ENCODE results near the gene CAMK2A. TPM values are rescaled to one million over a fixed set of nuclear protein-coding genes. Genes with fewer than 3 reads are reported as not detected.

The CAMK2A gene
- total and polyA plus RNA-seq, 3 experiments from 2014 or later = not detected

GRCh38 chr5:150263801-150264621, 25.6 kb downstream of the CAMK2A start:
- CTCF ChIA-PET = no interaction called here
- H3K27me3 ChIP-seq (ENCODE audit: insufficient read depth, low read length, poor library complexity, severe bottlenecking) = no peaks in the 10 kb centered on the region
- H3K9me3 ChIP-seq (ENCODE audit: low read length) = no peaks in the 10 kb centered on the region
- Mint-ChIP-seq H3K27ac (no peak overlapping the region), H3K27me3 (peaks cover 6 to 9% of the 10 kb centered on the region in 2 donors), H3K4me3 (no peak overlapping the region), H3K9me3 (no peaks in the 10 kb centered on the region), H3K36me3 (no peaks in the 10 kb centered on the region), H3K4me1 (no peaks in the 10 kb centered on the region)
- POLR2A ChIA-PET = no interaction called here
- no peaks in the 10 kb centered on the region for H3K4me1 ChIP-seq (ENCODE audit: insufficient read depth, low read length)
- no peak for DNase-seq
- no peak overlapping the region for H3K27ac ChIP-seq (ENCODE audit: low read depth, low read length)
- H3K36me3 ChIP-seq (ENCODE audit: insufficient read depth, low read length) = no peaks in the 10 kb centered on the region
- H3K4me3 ChIP-seq (ENCODE audit: low read length) = no peak overlapping the region

GRCh38 chr5:150263375-150263775, 26.2 kb downstream of the CAMK2A start:
- no peaks in the 10 kb centered on the region for H3K36me3 ChIP-seq (ENCODE audit: insufficient read depth, low read length)
- H3K27ac Mint-ChIP-seq = peak overlapping the region in 1 of 8 donors; percentile 2
- no peaks in the 10 kb centered on the region for H3K4me1 ChIP-seq (ENCODE audit: insufficient read depth, low read length)
- H3K4me3 Mint-ChIP-seq = no peak overlapping the region
- no peaks in the 10 kb centered on the region for H3K27me3 ChIP-seq (ENCODE audit: insufficient read depth, low read length, poor library complexity, severe bottlenecking)
- DNase-seq = no peak
- peaks cover 6 to 10% of the 10 kb centered on the region in 2 donors for H3K27me3 Mint-ChIP-seq
- no peaks in the 10 kb centered on the region for H3K36me3 Mint-ChIP-seq
- no peaks in the 10 kb centered on the region for H3K9me3 Mint-ChIP-seq
- H3K4me3 ChIP-seq (ENCODE audit: low read length) = no peak overlapping the region
- H3K9me3 ChIP-seq (ENCODE audit: low read length) = no peaks in the 10 kb centered on the region
- no peaks in the 10 kb centered on the region for H3K4me1 Mint-ChIP-seq
- H3K27ac ChIP-seq (ENCODE audit: low read depth, low read length) = no peak overlapping the region
- POLR2A ChIA-PET = no interaction called here
- CTCF ChIA-PET = no interaction called here

GRCh38 chr5:150262502-150262901, 27.1 kb downstream of the CAMK2A start:
- Mint-ChIP-seq H3K4me3 (no peak overlapping the region), H3K27ac (no peak overlapping the region), H3K27me3 (peaks cover 4 to 7% of the 10 kb centered on the region in 2 donors), H3K36me3 (no peaks in the 10 kb centered on the region), H3K9me3 (no peaks in the 10 kb centered on the region), H3K4me1 (no peaks in the 10 kb centered on the region)
- ChIA-PET CTCF (no interaction called here), POLR2A (no interaction called here)
- no peaks in the 10 kb centered on the region for H3K36me3 ChIP-seq (ENCODE audit: insufficient read depth, low read length)
- no peaks in the 10 kb centered on the region for H3K9me3 ChIP-seq (ENCODE audit: low read length)
- no peak for DNase-seq
- H3K27me3 ChIP-seq (ENCODE audit: insufficient read depth, low read length, poor library complexity, severe bottlenecking) = no peaks in the 10 kb centered on the region
- H3K27ac ChIP-seq (ENCODE audit: low read depth, low read length) = no peak overlapping the region
- H3K4me1 ChIP-seq (ENCODE audit: insufficient read depth, low read length) = no peaks in the 10 kb centered on the region
- no peak overlapping the region for H3K4me3 ChIP-seq (ENCODE audit: low read length)

- no peak overlapping the region for H3K27ac Mint-ChIP-seq
- no peaks in the 10 kb centered on the region for H3K9me3 Mint-ChIP-seq
- POLR2A ChIA-PET = no interaction called here
- H3K27me3 Mint-ChIP-seq = peaks cover 6 to 7% of the 10 kb centered on the region in 2 donors
- Histone ChIP-seq H3K9me3 (ENCODE audit: low read length) (no peaks in the 10 kb centered on the region), H3K36me3 (ENCODE audit: insufficient read depth, low read length) (no peaks in the 10 kb centered on the region), H3K4me3 (ENCODE audit: low read length) (no peak overlapping the region), H3K27ac (ENCODE audit: low read depth, low read length) (no peak overlapping the region), H3K4me1 (ENCODE audit: insufficient read depth, low read length) (no peaks in the 10 kb centered on the region), H3K27me3 (ENCODE audit: insufficient read depth, low read length, poor library complexity, severe bottlenecking) (no peaks in the 10 kb centered on the region)
- DNase-seq = no peak
- no peaks in the 10 kb centered on the region for H3K36me3 Mint-ChIP-seq
- H3K4me1 Mint-ChIP-seq = no peaks in the 10 kb centered on the region
- CTCF ChIA-PET = no interaction called here
- H3K4me3 Mint-ChIP-seq = no peak overlapping the region
Measured at GRCh38 chr5:150261231-150261630, 28.3 kb downstream of the CAMK2A start.

GRCh38 chr5:150258130-150258529, 31.4 kb downstream of the CAMK2A start:
- Histone ChIP-seq H3K36me3 (ENCODE audit: insufficient read depth, low read length) (no peaks in the 10 kb centered on the region), H3K27me3 (ENCODE audit: insufficient read depth, low read length, poor library complexity, severe bottlenecking) (no peaks in the 10 kb centered on the region), H3K4me3 (ENCODE audit: low read length) (no peak overlapping the region), H3K4me1 (ENCODE audit: insufficient read depth, low read length) (no peaks in the 10 kb centered on the region), H3K9me3 (ENCODE audit: low read length) (no peaks in the 10 kb centered on the region), H3K27ac (ENCODE audit: low read depth, low read length) (no peak overlapping the region)
- peak overlapping the region in 1 of 8 donors; percentile 33 for H3K27ac Mint-ChIP-seq
- ChIA-PET CTCF (no interaction called here), POLR2A (no interaction called here)
- no peak overlapping the region for H3K4me3 Mint-ChIP-seq
- no peaks in the 10 kb centered on the region for H3K36me3 Mint-ChIP-seq
- DNase-seq = no peak
- no peaks in the 10 kb centered on the region for H3K4me1 Mint-ChIP-seq
- H3K27me3 Mint-ChIP-seq = peaks cover 3 to 6% of the 10 kb centered on the region in 2 donors
- H3K9me3 Mint-ChIP-seq = no peaks in the 10 kb centered on the region

GRCh38 chr5:150257424-150257823, 32.1 kb downstream of the CAMK2A start:
- no peak overlapping the region for H3K4me3 Mint-ChIP-seq
- POLR2A ChIA-PET = no interaction called here

GRCh38 chr5:150256410-150257064, 33.0 kb downstream of the CAMK2A start:
- no peak for DNase-seq
- Mint-ChIP-seq H3K27me3 (peaks cover 3 to 4% of the 10 kb centered on the region in 2 donors), H3K36me3 (no peaks in the 10 kb centered on the region), H3K4me3 (no peak overlapping the region), H3K27ac (peak overlapping the region in 1 of 8 donors; percentile 15), H3K9me3 (no peaks in the 10 kb centered on the region), H3K4me1 (no peaks in the 10 kb centered on the region)
- Histone ChIP-seq H3K27me3 (ENCODE audit: insufficient read depth, low read length, poor library complexity, severe bottlenecking) (no peaks in the 10 kb centered on the region), H3K4me3 (ENCODE audit: low read length) (no peak overlapping the region), H3K9me3 (ENCODE audit: low read length) (no peaks in the 10 kb centered on the region), H3K36me3 (ENCODE audit: insufficient read depth, low read length) (no peaks in the 10 kb centered on the region), H3K4me1 (ENCODE audit: insufficient read depth, low read length) (no peaks in the 10 kb centered on the region), H3K27ac (ENCODE audit: low read depth, low read length) (no peak overlapping the region)
- POLR2A ChIA-PET = no interaction called here
- CTCF ChIA-PET = no interaction called here

More at GRCh38 chr5:150257424-150257823, 32.1 kb downstream of the CAMK2A start:
- Histone ChIP-seq H3K36me3 (ENCODE audit: insufficient read depth, low read length) (no peaks in the 10 kb centered on the region), H3K4me1 (ENCODE audit: insufficient read depth, low read length) (no peaks in the 10 kb centered on the region), H3K27ac (ENCODE audit: low read depth, low read length) (no peak overlapping the region), H3K9me3 (ENCODE audit: low read length) (no peaks in the 10 kb centered on the region), H3K4me3 (ENCODE audit: low read length) (no peak overlapping the region), H3K27me3 (ENCODE audit: insufficient read depth, low read length, poor library complexity, severe bottlenecking) (no peaks in the 10 kb centered on the region)
- Mint-ChIP-seq H3K27me3 (peaks cover 3 to 6% of the 10 kb centered on the region in 2 donors), H3K9me3 (no peaks in the 10 kb centered on the region), H3K27ac (no peak overlapping the region), H3K4me1 (no peaks in the 10 kb centered on the region), H3K36me3 (no peaks in the 10 kb centered on the region)
- no peak for DNase-seq
- CTCF ChIA-PET = no interaction called here

- Histone ChIP-seq H3K27ac (ENCODE audit: low read depth, low read length) (no peak overlapping the region), H3K9me3 (ENCODE audit: low read length) (no peaks in the 10 kb centered on the region), H3K4me1 (ENCODE audit: insufficient read depth, low read length) (no peaks in the 10 kb centered on the region), H3K4me3 (ENCODE audit: low read length) (no peak overlapping the region), H3K27me3 (ENCODE audit: insufficient read depth, low read length, poor library complexity, severe bottlenecking) (no peaks in the 10 kb centered on the region), H3K36me3 (ENCODE audit: insufficient read depth, low read length) (no peaks in the 10 kb centered on the region)
- no peaks in the 10 kb centered on the region for H3K36me3 Mint-ChIP-seq
- H3K4me1 Mint-ChIP-seq = no peaks in the 10 kb centered on the region
- peak overlapping the region in 1 of 8 donors; percentile 9 for H3K27ac Mint-ChIP-seq
- CTCF ChIA-PET = no interaction called here
- peaks cover 4 to 7% of the 10 kb centered on the region in 2 donors for H3K27me3 Mint-ChIP-seq
- DNase-seq = no peak
- POLR2A ChIA-PET = no interaction called here
- H3K9me3 Mint-ChIP-seq = no peaks in the 10 kb centered on the region
- H3K4me3 Mint-ChIP-seq = no peak overlapping the region
Measured at GRCh38 chr5:150255659-150256409, 33.7 kb downstream of the CAMK2A start.

All from CD8-positive, alpha-beta memory T cell (primary cell).